ENCODE measurements around the gene ABCD2. TPM values are rescaled to one million over a fixed set of nuclear protein-coding genes. Genes with fewer than 3 reads are reported as not detected.
"Not testable (repeated sequence)": the region's sequence is repeated elsewhere in the genome, so short reads cannot be mapped to it uniquely, and the experiment has no call there.

The ABCD2 gene
- total RNA-seq, 1 experiment from 2014 or later = not detected

DNA sequence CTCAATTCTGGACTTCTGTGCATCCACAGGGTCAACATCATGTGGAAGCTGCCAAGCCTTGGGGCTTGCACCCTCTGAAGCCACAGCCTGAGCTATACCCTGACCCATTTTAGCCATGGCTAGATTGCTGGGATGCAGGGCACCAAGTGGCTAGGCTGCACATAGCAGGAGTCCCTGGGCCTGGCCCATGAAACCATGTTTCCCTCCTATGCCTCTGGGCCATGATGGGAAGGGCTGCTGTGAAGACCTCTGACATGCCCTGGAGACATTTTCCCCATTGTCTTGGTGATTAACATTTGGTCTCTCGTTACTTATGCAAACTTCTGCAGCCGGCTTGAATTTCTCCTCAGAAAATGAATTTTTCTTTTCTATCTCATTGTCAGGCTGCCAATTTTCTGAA lies 92.6 kb downstream of the ABCD2 start:
- no peak overlapping the region for H2AFZ ChIP-seq (ENCODE audit: low read length)
- no peak overlapping the region for H3K4me2 ChIP-seq (ENCODE audit: insufficient read depth, insufficient read length, low read length)
- no peak overlapping the region for H4K5ac ChIP-seq (ENCODE audit: insufficient read length, low read depth, low read length)
- no peak overlapping the region for H4K91ac ChIP-seq (ENCODE audit: insufficient read length, low read depth, low read length)
- no peak overlapping the region for H2AK5ac ChIP-seq (ENCODE audit: insufficient read length, low read length)
- no peak overlapping the region for H3K4ac ChIP-seq (ENCODE audit: low read depth, low read length)
- H4K8ac ChIP-seq (replicated peaks; ENCODE audit: insufficient read length, low read depth, low read length) = no peak overlapping the region
- no peak overlapping the region for H3K23ac ChIP-seq (ENCODE audit: insufficient read length, low read depth, low read length)
- no peak overlapping the region for H2BK5ac ChIP-seq (ENCODE audit: insufficient read length, low read length)
- no peak overlapping the region for H2BK20ac ChIP-seq (ENCODE audit: low read depth, low read length, poor library complexity, severe bottlenecking)
- no peaks in the 10 kb centered on the region for H3K4me1 ChIP-seq (ENCODE audit: insufficient read depth, low read length)
- peaks cover 10 to 24% (median 10%) of the 10 kb centered on the region in 3 experiments; a peak in 6 of 7 replicates for H3K36me3 Mint-ChIP-seq (ENCODE audit: insufficient read depth in 1 of 3, low read depth in 3 of 3)
- no peak overlapping the region for H3K14ac ChIP-seq (ENCODE audit: insufficient read depth, low read length)
- H3K79me2 ChIP-seq (ENCODE audit: insufficient read depth, low read length) = no peaks in the 10 kb centered on the region
- H3K56ac ChIP-seq (ENCODE audit: insufficient read length, low read depth, low read length) = no peak overlapping the region
- H4K20me1 ChIP-seq (ENCODE audit: control insufficient read depth, insufficient read depth, insufficient read length) = no peaks in the 10 kb centered on the region
- H3K9ac ChIP-seq (ENCODE audit: extremely low read depth, insufficient read length, low read length) = no peak overlapping the region
- DNase-seq = no peak
- H3K4me1 Mint-ChIP-seq = no peaks in the 10 kb centered on the region
- WGBS (ENCODE audit: extremely low coverage, insufficient read length, low lambda C conversion rate) = no CpG with 5 or more reads among the region's 2 CpGs
- no peaks in the 10 kb centered on the region for H3K9me3 ChIP-seq (ENCODE audit: control insufficient read depth, low read depth, low read length)
- no peak overlapping the region for H3K27ac ChIP-seq (ENCODE audit: insufficient read length, low read depth, low read length)
- no peak overlapping the region for H2BK15ac ChIP-seq (ENCODE audit: low read depth, low read length)
- no peak overlapping the region for H2BK12ac ChIP-seq (ENCODE audit: insufficient read length, low read depth, low read length)
- TF ChIP-seq, protein P1, sequence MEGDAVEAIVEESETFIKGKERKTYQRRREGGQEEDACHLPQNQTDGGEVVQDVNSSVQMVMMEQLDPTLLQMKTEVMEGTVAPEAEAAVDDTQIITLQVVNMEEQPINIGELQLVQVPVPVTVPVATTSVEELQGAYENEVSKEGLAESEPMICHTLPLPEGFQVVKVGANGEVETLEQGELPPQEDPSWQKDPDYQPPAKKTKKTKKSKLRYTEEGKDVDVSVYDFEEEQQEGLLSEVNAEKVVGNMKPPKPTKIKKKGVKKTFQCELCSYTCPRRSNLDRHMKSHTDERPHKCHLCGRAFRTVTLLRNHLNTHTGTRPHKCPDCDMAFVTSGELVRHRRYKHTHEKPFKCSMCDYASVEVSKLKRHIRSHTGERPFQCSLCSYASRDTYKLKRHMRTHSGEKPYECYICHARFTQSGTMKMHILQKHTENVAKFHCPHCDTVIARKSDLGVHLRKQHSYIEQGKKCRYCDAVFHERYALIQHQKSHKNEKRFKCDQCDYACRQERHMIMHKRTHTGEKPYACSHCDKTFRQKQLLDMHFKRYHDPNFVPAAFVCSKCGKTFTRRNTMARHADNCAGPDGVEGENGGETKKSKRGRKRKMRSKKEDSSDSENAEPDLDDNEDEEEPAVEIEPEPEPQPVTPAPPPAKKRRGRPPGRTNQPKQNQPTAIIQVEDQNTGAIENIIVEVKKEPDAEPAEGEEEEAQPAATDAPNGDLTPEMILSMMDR (conservative IDR thresholded peaks at IDR 0.05) = no peak
- peaks cover 31% of the 10 kb centered on the region in 2 experiments for H3K9me3 Mint-ChIP-seq
- H3K27me3 ChIP-seq (ENCODE audit: insufficient read depth, low read length) = no peaks in the 10 kb centered on the region
- no peaks in the 10 kb centered on the region for H3K27me3 Mint-ChIP-seq (ENCODE audit: low read depth)
- no peak overlapping the region for H3K4me3 Mint-ChIP-seq
- no peaks in the 10 kb centered on the region for H3K23me2 ChIP-seq (ENCODE audit: insufficient read length, low read depth, low read length, poor library complexity, severe bottlenecking)
- no peak overlapping the region for H3K27ac Mint-ChIP-seq
- H3T11ph ChIP-seq (ENCODE audit: low read length) = no peak overlapping the region
- H3K79me1 ChIP-seq (ENCODE audit: insufficient read depth, low read depth, low read length, poor library complexity, severe bottlenecking) = no peaks in the 10 kb centered on the region
- no peak overlapping the region for H3K18ac ChIP-seq (ENCODE audit: insufficient read length, low read depth, low read length)
- no peak overlapping the region for H2BK120ac ChIP-seq (ENCODE audit: low read depth, low read length, poor library complexity, severe bottlenecking)

DNA sequence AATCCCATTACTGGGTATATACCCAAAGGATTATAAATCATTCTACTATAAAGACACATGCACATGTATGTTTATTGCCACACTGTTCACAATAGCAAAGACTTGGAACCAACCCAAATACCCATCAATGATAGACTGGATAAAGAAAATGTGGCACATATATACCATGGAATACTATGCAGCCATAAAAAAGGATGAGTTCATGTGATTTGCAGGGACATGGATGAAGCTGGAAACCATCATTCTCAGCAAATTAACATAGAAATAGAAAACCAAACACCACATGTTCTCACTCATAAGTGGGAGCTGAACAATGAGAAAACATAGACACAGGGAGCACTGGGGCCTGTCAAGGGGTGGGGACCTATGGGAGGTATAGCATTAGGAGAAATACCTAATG lies 97.4 kb downstream of the ABCD2 start:
- H3K27me3 ChIP-seq (ENCODE audit: insufficient read depth, low read length); H3K23me2 ChIP-seq (ENCODE audit: insufficient read length, low read depth, low read length, poor library complexity, severe bottlenecking); H3K14ac ChIP-seq (ENCODE audit: insufficient read depth, low read length); H3T11ph ChIP-seq (ENCODE audit: low read length); H3K4me3 Mint-ChIP-seq; H4K20me1 ChIP-seq (ENCODE audit: control insufficient read depth, insufficient read depth, insufficient read length); H3K27ac ChIP-seq (ENCODE audit: insufficient read length, low read depth, low read length); DNase-seq; H3K56ac ChIP-seq (ENCODE audit: insufficient read length, low read depth, low read length); H3K9ac ChIP-seq (ENCODE audit: extremely low read depth, insufficient read length, low read length); H2AFZ ChIP-seq (ENCODE audit: low read length); H3K4me2 ChIP-seq (ENCODE audit: insufficient read depth, insufficient read length, low read length); H2AK5ac ChIP-seq (ENCODE audit: insufficient read length, low read length); H2BK15ac ChIP-seq (ENCODE audit: low read depth, low read length); H3K79me2 ChIP-seq (ENCODE audit: insufficient read depth, low read length); H3K23ac ChIP-seq (ENCODE audit: insufficient read length, low read depth, low read length); H3K9me3 ChIP-seq (ENCODE audit: control insufficient read depth, low read depth, low read length); H2BK120ac ChIP-seq (ENCODE audit: low read depth, low read length, poor library complexity, severe bottlenecking); H3K4ac ChIP-seq (ENCODE audit: low read depth, low read length); H4K5ac ChIP-seq (ENCODE audit: insufficient read length, low read depth, low read length); H3K4me1 Mint-ChIP-seq; H2BK20ac ChIP-seq (ENCODE audit: low read depth, low read length, poor library complexity, severe bottlenecking); H3K4me1 ChIP-seq (ENCODE audit: insufficient read depth, low read length); H2BK12ac ChIP-seq (ENCODE audit: insufficient read length, low read depth, low read length); H3K18ac ChIP-seq (ENCODE audit: insufficient read length, low read depth, low read length); H4K8ac ChIP-seq (replicated peaks; ENCODE audit: insufficient read length, low read depth, low read length); H4K91ac ChIP-seq (ENCODE audit: insufficient read length, low read depth, low read length); H3K27me3 Mint-ChIP-seq (ENCODE audit: low read depth); H2BK5ac ChIP-seq (ENCODE audit: insufficient read length, low read length); H3K27ac Mint-ChIP-seq; H3K79me1 ChIP-seq (ENCODE audit: insufficient read depth, low read depth, low read length, poor library complexity, severe bottlenecking): not testable (repeated sequence)
- H3K36me3 Mint-ChIP-seq (ENCODE audit: insufficient read depth in 1 of 3, low read depth in 3 of 3) = peaks cover 9 to 36% (median 16%) of the 10 kb centered on the region in 3 experiments; a peak in 6 of 7 replicates
- peaks cover 40 to 47% of the 10 kb centered on the region in 2 experiments for H3K9me3 Mint-ChIP-seq

All from H9 (cell line).